Measurements from ENCODE around the gene CTSH.
"Not testable (repeated sequence)": the region's sequence is repeated elsewhere in the genome, so short reads cannot be mapped to it uniquely, and the experiment has no call there.

Gene CTSH

GRCh38 chr15:78900819-78901533, 43.9 kb downstream of the CTSH start:
- Mint-ChIP-seq H3K27ac (peak overlapping the region in 1 of 2 donors; percentile 79), H3K4me1 (ENCODE audit: low read depth in 2 of 2) (peaks cover 0 to 10% of the 10 kb centered on the region in 2 donors), H3K36me3 (ENCODE audit: insufficient read depth) (peaks cover 100% of the 10 kb centered on the region)
- not testable (repeated sequence) for DNase-seq; H3K27me3 Mint-ChIP-seq; H3K4me3 Mint-ChIP-seq; H3K9me3 Mint-ChIP-seq; ATAC-seq (replicated peaks)

DNA sequence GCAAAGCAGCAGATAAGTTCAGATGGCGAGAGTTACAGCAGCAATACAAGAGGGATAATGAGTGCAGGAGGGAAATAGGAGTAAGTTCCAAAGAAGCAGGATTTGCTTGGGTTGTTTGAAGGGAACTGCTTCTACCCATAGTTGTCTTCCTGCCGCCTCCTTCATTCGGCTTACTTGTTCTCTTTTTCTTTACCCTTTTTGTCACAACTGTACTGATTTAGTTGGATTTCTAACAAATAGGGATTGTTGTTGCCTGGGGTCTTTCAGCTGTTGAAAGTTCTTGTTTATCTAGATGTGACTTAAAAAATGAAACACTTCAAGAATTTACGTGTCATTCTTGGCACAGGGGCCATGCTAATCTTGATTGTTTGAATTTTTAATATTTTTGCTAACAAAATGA, 46.3 kb downstream of the CTSH start:
- DNase-seq: no peak
- no peak for ATAC-seq (replicated peaks)
- H3K9me3 Mint-ChIP-seq: no peaks in the 10 kb centered on the region
- H3K4me1 Mint-ChIP-seq (ENCODE audit: low read depth in 2 of 2): peaks cover 3 to 10% of the 10 kb centered on the region in 2 donors
- no peaks in the 10 kb centered on the region for H3K27me3 Mint-ChIP-seq
- peaks cover 100% of the 10 kb centered on the region for H3K36me3 Mint-ChIP-seq (ENCODE audit: insufficient read depth)
- H3K4me3 Mint-ChIP-seq: no peak overlapping the region
- H3K27ac Mint-ChIP-seq: peak overlapping the region; percentile 20 to 55

- DNase-seq (no peak), ATAC-seq (replicated peaks) (no peak)
- Mint-ChIP-seq H3K4me1 (ENCODE audit: low read depth in 2 of 2) (peaks cover 4% of the 10 kb centered on the region in 2 donors), H3K36me3 (ENCODE audit: insufficient read depth) (peaks cover 100% of the 10 kb centered on the region), H3K4me3 (no peak overlapping the region), H3K27me3 (no peaks in the 10 kb centered on the region), H3K9me3 (no peaks in the 10 kb centered on the region), H3K27ac (peak overlapping the region in 1 of 2 donors; percentile 11)
Measured at GRCh38 chr15:78895471-78895870, 49.4 kb downstream of the CTSH start.

DNA sequence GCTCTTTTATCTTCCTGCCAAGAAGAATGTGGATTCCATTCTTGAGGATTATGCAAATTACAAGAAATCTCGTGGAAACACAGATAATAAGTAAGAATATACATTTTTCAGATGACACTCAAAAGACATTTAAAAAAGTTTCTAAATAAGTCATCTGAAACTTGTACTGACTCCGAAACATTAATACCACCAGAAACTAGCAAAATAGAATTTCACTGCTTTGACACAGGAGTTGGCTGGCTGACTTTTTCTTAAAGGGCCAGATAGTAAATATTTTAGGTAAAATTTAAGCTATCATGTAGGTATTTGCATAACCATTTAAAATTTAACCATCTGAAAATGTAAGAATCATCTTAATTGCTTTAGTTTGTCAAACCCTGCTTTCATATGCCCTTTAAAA, 51.3 kb downstream of the CTSH start:
- Mint-ChIP-seq H3K9me3 (no peaks in the 10 kb centered on the region), H3K27me3 (no peaks in the 10 kb centered on the region), H3K4me3 (no peak overlapping the region), H3K27ac (no peak overlapping the region), H3K36me3 (ENCODE audit: insufficient read depth) (peaks cover 100% of the 10 kb centered on the region), H3K4me1 (ENCODE audit: low read depth in 2 of 2) (peaks cover 4% of the 10 kb centered on the region in 2 donors)
- ATAC-seq (replicated peaks) (no peak), DNase-seq (no peak)

DNA sequence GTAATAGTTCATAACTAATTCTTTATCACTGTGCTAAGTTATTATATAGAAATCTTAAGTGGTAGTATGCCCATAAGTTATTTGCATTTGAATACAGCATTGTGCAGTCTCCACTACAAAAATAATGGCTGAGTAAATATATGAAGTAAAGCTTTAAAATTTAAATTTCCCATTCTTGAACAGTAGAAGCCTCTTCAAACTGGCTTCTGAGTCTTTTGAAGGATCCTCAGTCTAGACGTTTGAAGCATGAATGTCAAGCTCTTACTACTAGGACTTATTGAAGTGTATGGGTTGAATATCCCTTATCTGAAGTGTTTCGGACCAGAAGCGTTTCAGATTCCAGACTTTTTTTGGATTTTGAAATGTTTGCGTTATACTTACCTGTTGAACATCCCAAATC, 55.8 kb downstream of the CTSH start:
- Mint-ChIP-seq H3K9me3 (no peaks in the 10 kb centered on the region), H3K27ac (no peak overlapping the region), H3K27me3 (no peaks in the 10 kb centered on the region), H3K4me1 (ENCODE audit: low read depth in 2 of 2) (peaks cover 6 to 18% of the 10 kb centered on the region in 2 donors), H3K4me3 (no peak overlapping the region), H3K36me3 (ENCODE audit: insufficient read depth) (peaks cover 100% of the 10 kb centered on the region)
- no peak for DNase-seq
- ATAC-seq (replicated peaks): no peak

GRCh38 chr15:78881681-78882080, 63.2 kb downstream of the CTSH start:
- Mint-ChIP-seq H3K9me3 (no peaks in the 10 kb centered on the region), H3K4me3 (peak overlapping the region; percentile 10 to 99), H3K4me1 (ENCODE audit: low read depth in 2 of 2) (peaks cover 41 to 61% of the 10 kb centered on the region in 2 donors), H3K27ac (peak overlapping the region; percentile 20 to 55), H3K27me3 (no peaks in the 10 kb centered on the region), H3K36me3 (ENCODE audit: insufficient read depth) (peaks cover 88% of the 10 kb centered on the region)
- ATAC-seq (replicated peaks): no peak
- no peak for DNase-seq

DNA sequence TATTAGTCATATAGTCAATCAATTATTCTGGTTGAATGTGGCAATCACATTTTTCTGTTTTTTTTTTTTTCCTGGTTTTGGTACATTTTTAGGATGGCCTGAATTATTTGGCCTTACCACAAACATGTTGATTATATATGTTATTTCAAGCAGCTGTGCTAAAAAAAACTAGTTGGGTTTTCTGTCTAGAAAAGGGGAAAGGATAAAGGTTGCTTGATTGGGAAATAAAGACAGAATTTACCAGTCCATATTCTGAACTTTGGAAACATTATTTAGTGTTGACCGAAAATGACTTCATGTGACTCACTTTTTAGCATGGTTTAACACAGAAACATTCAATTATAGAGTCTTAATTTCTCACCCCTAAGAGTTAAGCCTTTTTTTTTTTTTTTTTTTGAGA, 64.0 kb downstream of the CTSH start:
- no peaks in the 10 kb centered on the region for H3K9me3 Mint-ChIP-seq
- H3K36me3 Mint-ChIP-seq (ENCODE audit: insufficient read depth): peaks cover 82% of the 10 kb centered on the region
- ATAC-seq (replicated peaks) (no peak), DNase-seq (no peak)
- H3K4me1 Mint-ChIP-seq (ENCODE audit: low read depth in 2 of 2): peaks cover 40 to 66% of the 10 kb centered on the region in 2 donors
- peak overlapping the region; percentile 51 to 55 for H3K27ac Mint-ChIP-seq
- H3K27me3 Mint-ChIP-seq: no peaks in the 10 kb centered on the region
- peak overlapping the region; percentile 41 to 99 for H3K4me3 Mint-ChIP-seq

DNA sequence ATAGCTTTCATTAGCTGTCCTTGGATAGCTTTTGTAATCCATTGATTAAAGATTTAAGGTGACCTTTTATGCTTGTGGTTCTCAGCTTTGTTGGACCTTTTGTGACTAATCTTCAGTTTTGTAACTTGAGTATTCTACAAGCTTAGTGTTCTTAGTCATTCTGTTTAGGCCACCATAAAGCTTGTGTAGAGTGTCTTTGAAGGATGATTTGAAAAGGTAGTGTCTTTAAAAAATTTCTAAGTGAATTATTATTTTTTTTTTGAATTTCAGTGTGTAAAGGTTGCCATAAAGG, 64.7 kb downstream of the CTSH start:
- no peak for ATAC-seq (replicated peaks)
- Mint-ChIP-seq H3K27ac (peak overlapping the region in 1 of 2 donors; percentile 51), H3K9me3 (no peaks in the 10 kb centered on the region), H3K4me1 (ENCODE audit: low read depth in 2 of 2) (peaks cover 43 to 70% of the 10 kb centered on the region in 2 donors), H3K36me3 (ENCODE audit: insufficient read depth) (peaks cover 82% of the 10 kb centered on the region), H3K4me3 (peak overlapping the region in 1 of 2 donors; percentile 99), H3K27me3 (no peaks in the 10 kb centered on the region)
- DNase-seq: no peak

DNA sequence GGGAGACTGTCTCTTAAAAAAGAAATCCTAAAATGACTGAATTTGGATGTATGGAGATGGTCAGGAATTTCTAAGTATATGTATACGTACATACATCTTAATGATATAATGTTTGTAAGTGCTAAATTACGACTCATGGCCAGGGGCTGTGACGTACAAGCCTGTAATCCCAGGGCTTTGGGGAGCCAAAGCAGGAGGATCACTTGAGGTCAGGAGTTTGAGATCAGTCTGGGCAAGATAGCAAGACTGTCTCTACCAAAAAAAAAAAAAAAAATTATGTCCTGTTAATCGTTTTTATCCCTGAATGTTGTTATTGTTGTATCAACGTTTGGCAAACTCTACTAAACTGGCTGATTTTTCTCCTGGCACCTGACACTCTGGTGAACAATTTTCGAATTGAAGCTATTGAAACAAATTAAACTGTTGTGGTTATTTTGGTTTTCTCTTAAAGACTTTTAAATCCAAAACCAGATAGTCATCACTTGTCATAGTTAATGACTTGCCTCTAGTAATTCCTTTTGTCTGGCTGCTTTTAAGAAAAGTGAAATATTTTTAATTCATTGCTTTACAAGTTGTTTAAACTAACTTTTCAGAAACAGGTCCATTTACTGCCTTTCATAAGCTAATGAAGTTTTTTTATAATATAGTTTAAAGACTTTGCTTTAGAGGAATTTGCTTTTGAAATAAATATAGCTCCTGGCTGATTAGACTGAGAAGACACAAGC, 65.2 kb downstream of the CTSH start:
- ATAC-seq (replicated peaks) (no peak), DNase-seq (no peak)
- H3K36me3 Mint-ChIP-seq (ENCODE audit: insufficient read depth): peaks cover 79% of the 10 kb centered on the region
- peak overlapping the region; percentile 40 to 99 for H3K4me3 Mint-ChIP-seq
- no peaks in the 10 kb centered on the region for H3K27me3 Mint-ChIP-seq
- H3K27ac Mint-ChIP-seq: peak overlapping the region; percentile 12 to 77
- H3K4me1 Mint-ChIP-seq (ENCODE audit: low read depth in 2 of 2): peaks cover 46 to 70% of the 10 kb centered on the region in 2 donors
- H3K9me3 Mint-ChIP-seq: no peaks in the 10 kb centered on the region

GRCh38 chr15:78878356-78878755, 66.5 kb downstream of the CTSH start:
- H3K4me1 Mint-ChIP-seq (ENCODE audit: low read depth in 2 of 2): peaks cover 52 to 73% of the 10 kb centered on the region in 2 donors
- H3K4me3 Mint-ChIP-seq: peak overlapping the region; percentile 91 to 99

DNA sequence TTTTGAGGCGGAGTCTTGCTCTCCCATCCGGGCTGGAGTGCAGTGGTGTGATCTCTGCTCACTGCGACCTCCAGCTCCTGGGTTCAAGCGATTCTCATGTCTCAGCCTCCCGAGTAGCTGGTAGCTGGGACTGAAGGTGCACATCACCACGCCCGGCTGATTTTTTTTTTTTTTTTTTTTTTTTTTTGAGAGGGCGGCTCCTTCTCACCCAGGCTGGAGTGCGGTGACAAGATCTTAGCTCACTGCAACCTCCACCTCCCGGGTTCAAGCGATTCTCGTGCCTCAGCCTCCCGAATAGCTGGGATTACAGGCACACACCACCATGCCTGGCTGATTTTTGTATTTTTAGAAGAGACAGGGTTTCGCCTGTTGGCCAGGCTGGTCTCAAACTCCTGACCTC, 67.9 kb downstream of the CTSH start:
- peaks cover 78% of the 10 kb centered on the region for H3K36me3 Mint-ChIP-seq (ENCODE audit: insufficient read depth)

More at GRCh38 chr15:78878356-78878755, 66.5 kb downstream of the CTSH start:
- DNase-seq (no peak), ATAC-seq (replicated peaks) (no peak)
- peaks cover 79% of the 10 kb centered on the region for H3K36me3 Mint-ChIP-seq (ENCODE audit: insufficient read depth)
- peak overlapping the region in 1 of 2 donors; percentile 62 for H3K27ac Mint-ChIP-seq
- no peaks in the 10 kb centered on the region for H3K27me3 Mint-ChIP-seq
- no peaks in the 10 kb centered on the region for H3K9me3 Mint-ChIP-seq

GRCh38 chr15:78875107-78875914, 69.5 kb downstream of the CTSH start:
- Mint-ChIP-seq H3K4me3 (peak overlapping the region; percentile 91 to 99), H3K27me3 (no peaks in the 10 kb centered on the region), H3K27ac (peak overlapping the region; percentile 99 to 100), H3K4me1 (ENCODE audit: low read depth in 2 of 2) (peaks cover 41 to 48% of the 10 kb centered on the region in 2 donors), H3K36me3 (ENCODE audit: insufficient read depth) (peaks cover 66% of the 10 kb centered on the region), H3K9me3 (no peaks in the 10 kb centered on the region)
- DNase-seq: no peak
- ATAC-seq (replicated peaks): no peak

More for the DNA sequence above, 67.9 kb downstream of the CTSH start:
- DNase-seq; H3K27me3 Mint-ChIP-seq; H3K9me3 Mint-ChIP-seq; ATAC-seq (replicated peaks): not testable (repeated sequence)
- H3K4me3 Mint-ChIP-seq: peak overlapping the region; percentile 91 to 99
- peak overlapping the region; percentile 99 to 100 for H3K27ac Mint-ChIP-seq
- H3K4me1 Mint-ChIP-seq (ENCODE audit: low read depth in 2 of 2): peaks cover 50 to 61% of the 10 kb centered on the region in 2 donors

Measured in effector memory CD8-positive, alpha-beta T cell (primary cell).